ENCODE results near the gene CHD9.
"Not testable (repeated sequence)": the region's sequence is repeated elsewhere in the genome, so short reads cannot be mapped to it uniquely, and the experiment has no call there.

The CHD9 gene

DNA sequence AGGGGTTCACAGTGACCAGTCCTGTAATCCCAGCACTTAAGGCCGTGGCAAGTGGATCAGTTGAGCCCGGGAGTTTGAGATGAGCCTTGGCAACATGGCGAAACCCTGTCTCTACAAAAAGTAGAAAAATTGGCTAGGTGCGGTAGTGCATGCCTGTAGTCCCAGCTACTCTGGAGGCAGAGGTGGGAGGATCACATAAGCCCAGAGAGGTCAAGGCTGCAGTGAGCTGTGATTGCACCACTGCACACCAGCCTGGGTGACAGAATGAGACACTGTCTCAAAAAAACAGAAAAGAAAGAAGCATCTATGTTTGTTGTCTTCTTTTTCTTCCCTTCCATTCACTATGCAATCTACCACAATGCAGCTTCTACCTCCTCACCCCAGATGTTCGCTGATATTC is 227.5 kb downstream of the CHD9 start:
- no peak for DNase-seq (ENCODE audit: low read depth)

DNA sequence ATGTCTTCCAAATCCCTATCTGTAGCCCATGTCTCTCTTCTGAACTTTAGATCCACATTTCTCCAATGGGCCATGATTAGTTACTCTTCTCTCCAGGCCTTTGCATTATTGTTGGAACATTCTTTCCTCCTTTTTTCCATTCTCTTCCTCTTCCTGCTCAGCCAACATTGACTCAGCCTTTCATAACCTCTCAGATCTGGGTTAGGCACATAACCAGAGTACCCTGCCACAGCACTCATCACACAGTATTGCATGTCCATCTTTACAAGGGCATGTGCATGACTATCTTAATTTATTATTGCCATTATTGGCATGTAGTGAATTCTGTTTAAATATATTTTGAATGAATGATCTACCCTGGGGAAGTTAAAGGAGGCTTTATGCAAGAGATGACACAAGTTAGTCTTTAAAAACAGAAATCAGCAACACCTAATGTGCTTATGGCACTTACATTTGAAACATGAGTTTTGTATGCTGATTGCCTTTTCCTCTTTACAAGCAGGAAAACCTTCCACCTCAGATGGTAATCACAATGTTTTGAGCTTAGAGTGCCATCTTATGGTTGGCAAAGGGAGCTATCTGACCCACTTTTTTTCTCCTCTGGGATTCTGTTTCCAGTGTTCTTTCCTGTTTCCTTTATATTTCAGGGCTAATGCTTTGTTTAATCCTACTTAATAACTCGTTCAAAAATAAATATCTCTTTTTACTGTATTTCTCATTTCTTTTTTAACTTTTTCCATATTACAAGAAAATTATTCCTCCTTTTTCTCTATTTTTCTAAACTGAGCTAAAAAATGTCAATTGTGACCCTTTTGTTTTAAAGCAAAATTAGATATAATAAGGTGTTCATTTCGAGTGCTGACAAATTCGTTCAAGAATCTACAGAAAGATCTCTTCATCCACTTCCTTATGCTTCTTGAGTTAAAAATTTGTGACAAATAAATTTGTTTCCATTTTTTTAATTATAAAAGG is 228.5 kb downstream of the CHD9 start:
- DNase-seq (ENCODE audit: low read depth) = no peak

DNA sequence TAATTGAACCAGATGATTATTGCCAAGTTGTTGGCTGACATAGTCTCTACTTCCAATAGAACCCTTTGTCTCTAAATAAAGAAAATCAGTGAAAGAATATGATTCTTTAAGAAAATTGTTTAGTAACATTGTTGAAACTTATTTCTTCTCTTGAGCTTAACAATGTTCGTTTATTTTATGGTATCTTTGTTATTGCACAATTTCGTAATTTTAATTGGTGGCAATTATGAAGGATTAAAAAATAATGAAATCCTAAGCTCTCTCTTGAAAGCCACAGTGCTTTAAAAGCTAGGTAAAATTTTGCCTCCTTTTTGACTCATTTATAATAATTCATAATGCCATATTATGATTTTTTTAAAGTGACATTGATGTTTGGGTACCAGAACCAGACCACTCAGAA is 230.4 kb downstream of the CHD9 start:
- no peak for DNase-seq (ENCODE audit: low read depth)

DNA sequence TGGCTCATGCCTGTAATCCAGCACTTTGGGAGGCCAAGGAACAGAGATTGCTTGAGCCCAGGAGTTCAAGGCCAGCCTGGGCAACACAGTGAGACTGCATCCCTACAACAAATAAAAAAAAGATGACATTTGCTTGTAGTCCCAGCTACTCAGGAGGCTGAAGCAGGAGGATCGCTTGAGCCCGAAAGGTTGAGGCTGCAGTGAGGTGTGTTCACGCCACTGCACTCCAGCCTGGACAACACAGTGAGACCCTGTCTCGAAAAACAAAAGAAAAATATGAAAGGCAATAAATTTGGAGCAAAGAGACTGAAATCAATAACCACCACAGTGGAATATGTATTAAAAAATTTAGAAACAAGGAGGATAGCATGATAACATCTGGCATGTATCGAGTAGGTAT is 235.7 kb downstream of the CHD9 start:
- no peak for DNase-seq (ENCODE audit: low read depth)

DNA sequence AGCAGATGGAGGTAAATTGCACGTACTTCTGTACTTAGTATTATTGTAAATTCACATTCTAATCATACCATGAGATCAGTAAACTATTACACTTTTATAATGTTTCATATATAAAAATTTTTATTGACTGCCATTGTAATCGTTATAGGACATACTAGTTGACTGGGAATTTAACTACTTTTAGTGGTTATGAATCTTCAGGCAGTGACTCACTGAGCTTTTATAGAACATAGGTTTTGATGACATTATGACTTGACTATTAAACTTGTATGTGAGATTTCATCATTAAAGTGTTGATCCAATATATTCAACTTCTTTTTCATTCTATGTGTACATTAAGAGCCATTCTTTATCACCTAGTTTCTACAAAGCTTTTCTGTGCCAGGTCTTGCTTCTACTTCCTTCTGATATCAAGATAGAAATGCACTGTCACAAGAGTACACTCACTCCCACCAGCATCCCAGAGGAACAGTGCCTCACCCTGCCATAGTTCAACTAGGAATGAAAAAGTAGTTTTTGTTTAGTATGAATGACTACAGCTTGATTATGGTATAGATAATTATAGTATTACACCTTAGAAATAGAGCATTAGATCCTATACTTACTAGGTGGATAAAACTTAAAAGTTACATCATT is 237.1 kb downstream of the CHD9 start:
- DNase-seq (ENCODE audit: low read depth) = no peak

DNA sequence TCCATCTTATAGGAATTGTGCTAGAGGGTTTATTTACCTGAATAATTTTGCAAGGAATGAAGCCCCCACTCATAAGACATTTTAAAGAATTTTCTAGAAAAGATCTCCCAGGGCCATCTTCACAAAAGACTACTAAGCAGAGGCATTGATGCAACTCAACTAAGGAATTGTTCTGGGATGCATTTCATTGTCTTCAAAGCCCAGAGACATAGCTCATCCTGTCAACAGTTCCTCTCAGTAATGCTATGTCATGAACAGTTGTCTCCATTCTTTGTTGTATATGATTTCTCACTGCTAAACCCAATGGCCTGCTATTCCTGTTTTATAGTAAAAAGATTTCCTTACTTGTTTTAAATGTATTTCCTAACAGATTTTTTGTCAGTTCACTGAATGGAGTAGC is 242.7 kb downstream of the CHD9 start:
- DNase-seq (ENCODE audit: low read depth) = no peak

DNA sequence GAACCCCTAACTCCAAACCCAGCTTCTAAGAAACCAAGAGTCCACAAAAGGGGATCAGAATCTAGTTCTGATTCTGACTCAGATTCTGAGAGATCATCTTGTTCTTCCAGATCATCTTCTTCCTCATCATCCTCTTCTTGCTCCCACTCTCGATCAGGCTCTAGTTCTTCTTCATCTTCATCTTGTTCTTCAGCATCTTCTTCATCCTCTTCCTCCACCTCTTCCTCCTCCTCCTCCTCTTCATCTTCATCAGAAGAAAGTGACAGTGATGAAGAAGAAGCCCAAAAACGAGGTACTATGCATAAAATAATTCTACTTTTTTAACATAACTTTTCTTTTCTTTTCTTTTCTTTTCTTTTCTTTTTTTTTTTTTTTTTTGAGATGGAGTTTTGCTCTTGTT is 249.5 kb downstream of the CHD9 start:
- no peak for DNase-seq (ENCODE audit: low read depth)

DNA sequence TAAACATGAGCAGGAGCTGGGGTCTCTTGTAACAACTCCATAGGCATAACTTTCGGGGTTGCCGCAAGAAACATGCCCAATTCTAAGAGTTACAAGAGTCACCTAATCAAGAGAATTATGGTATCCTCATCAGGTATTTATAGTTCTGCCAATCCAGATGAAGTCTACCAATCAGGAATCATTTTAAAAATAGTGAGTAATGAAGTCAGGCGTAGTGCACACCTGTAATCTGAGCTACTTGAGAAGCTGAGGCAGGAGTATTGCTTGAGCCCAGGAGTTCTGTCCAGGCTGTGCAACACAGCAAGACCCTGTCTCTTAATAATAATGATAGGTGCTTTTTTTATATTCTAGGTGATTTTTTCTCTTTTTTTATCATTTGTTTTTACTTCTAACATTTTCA is 251.0 kb downstream of the CHD9 start:
- no peak for DNase-seq (ENCODE audit: low read depth)

DNA sequence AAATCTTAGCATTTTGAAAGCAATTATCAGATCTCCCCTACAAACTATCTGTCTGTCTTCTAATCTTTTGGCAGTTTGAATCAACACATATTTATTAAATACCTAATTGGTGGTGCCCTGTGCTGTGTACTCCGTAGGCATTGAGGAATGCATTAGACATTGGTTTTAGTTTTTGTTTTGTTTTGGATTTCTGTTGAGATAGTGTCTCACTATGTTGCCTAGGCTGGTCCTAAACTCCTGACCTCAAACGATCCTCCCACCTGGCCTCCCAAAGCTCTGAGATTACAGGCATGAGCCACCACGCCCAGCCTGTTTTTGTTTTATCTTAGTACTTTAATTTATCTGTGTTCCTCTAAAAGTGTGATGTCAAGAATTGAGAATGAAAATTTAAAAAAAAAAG is 254.7 kb downstream of the CHD9 start:
- DNase-seq (ENCODE audit: low read depth) = no peak

DNA sequence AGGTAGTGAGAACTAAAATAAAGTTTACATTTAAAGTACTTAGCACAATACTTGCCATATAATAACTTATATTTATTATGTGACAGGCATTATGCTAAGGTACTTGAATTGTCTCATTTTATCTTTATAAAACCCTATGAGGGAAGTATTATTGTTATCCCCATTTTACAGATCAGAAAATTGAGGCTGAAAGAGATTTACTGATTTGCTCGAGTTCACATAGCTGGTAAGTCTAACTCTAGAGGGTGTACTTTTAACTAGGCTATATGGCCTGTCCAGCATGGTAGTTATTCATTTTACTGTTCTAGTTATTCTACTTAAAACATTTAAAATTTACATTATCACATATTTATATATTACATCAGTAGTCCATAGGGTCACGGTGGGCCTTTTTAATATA is 266.2 kb downstream of the CHD9 start:
- DNase-seq (ENCODE audit: low read depth) = no peak

DNA sequence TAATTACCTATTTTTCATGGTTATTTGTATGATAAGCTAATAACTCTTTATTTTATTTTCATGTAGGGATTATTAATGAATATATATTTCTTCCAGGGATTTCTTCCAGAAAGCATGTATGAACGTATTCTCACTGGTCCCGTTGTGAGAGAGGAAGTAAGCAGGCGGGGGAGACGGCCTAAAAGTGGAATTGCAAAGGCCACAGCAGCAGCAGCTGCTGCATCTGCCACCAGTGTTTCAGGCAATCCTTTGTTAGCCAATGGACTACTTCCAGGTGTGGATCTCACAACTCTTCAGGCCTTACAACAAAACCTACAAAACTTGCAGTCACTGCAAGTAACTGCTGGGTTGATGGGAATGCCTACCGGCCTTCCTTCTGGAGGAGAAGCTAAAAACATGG is 269.1 kb downstream of the CHD9 start:
- no peak for DNase-seq (ENCODE audit: low read depth)

DNA sequence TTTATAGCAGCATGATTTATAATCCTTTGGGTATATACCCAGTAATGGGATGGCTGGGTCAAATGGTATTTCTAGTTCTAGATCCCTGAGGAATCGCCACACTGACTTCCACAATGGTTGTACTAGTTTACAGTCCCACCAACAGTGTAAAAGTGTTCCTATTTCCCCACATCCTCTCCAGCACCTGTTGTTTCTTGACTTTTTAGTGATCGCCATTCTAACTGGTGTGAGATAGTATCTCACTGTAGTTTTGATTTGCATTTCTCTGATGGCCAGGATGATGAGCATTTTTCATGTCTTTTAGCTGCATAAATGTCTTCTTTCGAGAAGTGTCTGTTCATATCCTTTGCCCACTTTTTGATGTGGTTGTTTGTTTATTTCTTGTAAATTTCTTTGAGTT is 276.2 kb downstream of the CHD9 start:
- DNase-seq (ENCODE audit: low read depth) = not testable (repeated sequence)

DNA sequence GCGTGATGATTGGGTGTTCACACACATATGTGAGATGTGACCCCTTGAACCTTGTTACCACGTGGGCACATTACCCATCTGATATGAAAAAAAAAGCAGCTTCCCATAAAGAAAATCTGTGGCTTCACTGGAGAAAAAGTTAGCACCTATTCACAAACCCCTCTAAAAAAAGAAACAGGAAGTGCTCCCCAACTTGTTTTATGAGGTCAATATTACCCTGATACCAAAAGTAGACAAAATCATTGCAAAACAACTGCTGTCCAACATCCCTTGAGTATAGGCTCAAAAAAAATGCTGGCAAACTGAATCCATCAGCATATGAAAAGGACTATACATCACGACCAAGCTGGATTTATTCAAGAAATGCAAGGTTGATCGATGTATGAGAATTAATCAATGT is 279.8 kb downstream of the CHD9 start:
- no peak for DNase-seq (ENCODE audit: low read depth)

DNA sequence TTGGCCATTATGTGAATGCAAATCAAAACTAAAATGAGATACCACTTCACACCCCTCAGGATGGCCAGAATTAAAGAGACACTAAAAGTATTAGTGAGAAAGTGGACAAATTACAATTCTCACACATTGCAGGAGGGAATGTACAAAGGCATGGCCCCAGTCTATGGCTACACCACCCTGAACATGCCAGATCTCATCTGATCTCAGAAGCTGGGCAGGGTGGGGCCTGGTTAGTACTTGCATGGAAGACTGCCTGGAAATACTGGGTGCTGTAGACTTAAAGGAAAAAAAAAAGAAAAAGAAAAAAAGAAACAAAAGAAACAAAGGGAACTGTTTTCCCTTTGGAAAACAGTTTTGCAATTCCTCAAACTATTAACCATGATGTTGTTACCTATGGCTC is 282.5 kb downstream of the CHD9 start:
- no peak for DNase-seq (ENCODE audit: low read depth)

DNA sequence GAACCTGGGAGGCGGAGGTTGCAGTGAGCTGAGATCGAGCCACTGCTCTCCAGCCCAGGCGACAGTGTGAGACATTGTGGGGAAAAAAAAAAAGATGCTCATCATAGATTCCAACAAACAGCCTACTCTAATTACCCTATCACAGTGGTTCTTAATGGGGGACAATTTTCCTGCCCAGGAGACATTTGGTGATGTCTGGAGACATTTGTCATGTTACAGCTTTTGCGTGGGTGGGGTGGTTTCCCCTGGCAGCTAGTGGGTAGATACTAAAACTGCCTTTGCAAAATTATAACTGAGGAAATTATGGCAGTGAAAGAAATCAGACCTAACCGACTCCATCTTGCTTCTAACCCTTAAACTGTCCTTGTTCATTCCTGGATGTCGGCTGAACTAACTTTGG is 287.0 kb downstream of the CHD9 start:
- no peak for DNase-seq (ENCODE audit: low read depth)

DNA sequence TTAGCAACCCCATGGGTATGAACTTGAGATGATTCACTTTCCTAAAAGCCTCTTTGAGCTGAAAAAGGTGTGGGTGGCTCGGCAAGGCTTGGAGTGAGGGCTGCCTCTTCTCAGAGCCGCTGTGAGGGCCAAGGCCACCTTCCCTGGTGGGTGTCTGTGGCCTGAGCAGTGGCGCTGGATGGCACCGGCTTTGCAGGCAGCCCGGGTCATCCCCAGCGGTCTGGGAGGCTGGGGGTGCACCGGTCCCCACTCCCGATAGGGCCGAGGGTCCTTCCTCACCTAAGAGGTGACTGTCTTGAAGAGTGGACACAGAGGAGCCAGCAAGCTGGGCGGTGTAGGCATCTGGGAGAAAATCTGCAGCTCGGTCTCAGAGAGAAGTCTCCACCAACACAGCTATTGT is 300.3 kb downstream of the CHD9 start:
- no peak for DNase-seq (ENCODE audit: low read depth)

DNA sequence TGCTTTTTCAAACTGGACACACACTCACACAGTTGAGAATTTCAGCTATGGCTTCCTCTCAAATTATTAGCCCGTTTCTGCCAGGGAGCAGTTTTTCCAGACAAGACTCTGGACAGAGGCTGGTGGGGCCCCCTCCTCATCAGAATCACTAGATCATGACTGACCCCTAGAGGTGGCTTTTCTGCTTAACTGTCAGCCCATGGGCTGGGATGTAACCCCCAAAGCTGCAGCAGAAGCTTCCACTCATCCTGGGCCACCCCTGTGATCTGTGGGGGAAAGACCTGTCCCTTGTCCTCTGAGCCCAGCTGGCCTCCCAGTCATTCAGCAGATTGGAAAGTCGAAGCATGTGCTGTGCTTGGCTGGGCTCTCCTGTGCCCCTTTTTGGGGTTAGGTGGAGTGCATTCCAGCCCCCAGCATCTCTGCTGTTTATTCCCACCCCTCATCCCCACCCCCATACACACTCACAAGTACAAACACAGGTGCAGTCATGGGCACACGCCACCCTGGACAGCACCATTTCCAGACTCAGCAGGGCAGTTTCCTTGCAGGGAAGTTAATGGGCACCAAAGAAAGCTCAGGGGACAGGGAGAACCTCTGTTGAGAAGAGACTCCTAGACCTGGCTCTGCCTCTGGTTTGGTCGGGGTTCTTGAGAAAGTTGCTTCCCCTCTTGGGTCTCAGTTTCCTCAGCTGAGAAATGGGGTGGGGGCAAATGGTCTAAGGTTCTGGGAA is 301.9 kb downstream of the CHD9 start:
- DNase-seq (ENCODE audit: low read depth) = no peak

DNA sequence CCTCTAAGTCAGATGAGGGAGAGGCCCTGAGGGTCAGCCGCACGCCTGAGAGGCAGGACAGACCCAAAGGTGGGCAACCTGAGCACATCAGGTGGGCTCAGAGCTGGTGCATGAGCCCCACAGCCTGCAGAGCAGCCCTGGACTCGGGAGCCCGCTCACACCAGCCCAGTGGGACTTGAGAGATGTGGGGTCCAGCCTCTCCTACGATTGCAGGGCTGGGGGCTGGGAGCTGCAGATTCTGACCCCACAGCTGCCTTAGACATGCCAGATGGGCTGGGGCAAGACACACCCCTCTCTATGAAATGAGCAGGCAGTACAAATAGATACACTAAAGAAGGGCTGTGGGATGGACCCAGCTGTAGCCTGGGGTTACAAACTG is 302.4 kb downstream of the CHD9 start:
- no peak for DNase-seq (ENCODE audit: low read depth)

DNA sequence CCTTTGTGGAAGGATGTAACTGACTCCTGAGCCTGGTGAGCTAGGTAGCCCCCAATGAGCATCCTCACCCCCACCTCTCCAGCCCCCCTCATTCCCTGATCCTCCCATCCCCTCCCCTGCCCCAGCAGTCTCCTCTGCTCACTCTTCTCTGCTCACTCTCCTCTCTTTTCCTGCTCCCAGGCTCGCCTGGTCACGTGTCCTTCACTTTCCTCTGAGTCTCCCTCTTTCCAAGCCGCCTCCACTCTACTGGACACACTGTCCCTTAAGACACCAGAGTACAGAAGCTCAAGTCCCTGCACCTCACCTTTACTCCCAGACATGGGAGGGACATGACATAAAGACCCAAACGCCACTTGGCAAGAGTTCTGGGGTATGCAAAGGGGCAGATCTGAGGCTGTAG is 303.2 kb downstream of the CHD9 start:
- no peak for DNase-seq (ENCODE audit: low read depth)

DNA sequence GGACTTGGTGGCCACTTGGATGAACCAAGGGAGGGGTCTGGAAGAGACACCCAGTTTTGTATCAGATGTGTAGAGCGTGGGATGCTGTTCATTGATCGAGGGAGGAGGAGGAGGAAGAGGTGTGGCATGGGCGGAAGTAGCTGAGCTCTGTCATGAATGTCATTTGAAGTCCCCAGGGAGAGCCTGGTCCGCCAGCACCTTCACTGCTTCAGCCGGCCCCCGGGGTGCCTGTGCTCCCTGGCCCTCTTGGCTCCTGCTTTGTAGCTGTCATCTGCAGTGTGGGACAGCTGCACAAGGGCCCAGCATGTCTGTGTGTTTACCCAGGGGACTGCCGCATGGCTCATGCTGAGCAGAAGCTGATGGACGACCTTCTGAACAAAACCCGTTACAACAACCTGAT is 304.1 kb downstream of the CHD9 start:
- DNase-seq (ENCODE audit: low read depth) = no peak

DNA sequence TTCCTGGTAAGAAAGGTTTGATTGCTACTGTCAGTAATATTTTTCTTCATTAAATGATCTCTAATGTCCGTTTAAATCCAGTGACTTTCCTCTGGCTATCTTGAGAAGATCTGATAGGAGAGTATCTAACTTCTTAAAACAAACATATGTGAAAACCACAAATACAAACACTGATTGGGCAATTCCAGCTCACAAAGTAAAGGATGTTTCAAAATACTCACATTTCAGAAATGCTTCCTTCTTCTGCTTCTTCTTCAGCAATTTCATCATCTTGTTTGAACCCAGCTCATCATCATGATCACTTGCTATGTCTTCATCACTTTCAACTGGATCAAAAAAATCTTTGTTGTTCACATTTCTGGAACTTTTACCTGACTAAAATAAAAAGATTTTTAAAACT is 315.1 kb downstream of the CHD9 start:
- DNase-seq (ENCODE audit: low read depth) = no peak

DNA sequence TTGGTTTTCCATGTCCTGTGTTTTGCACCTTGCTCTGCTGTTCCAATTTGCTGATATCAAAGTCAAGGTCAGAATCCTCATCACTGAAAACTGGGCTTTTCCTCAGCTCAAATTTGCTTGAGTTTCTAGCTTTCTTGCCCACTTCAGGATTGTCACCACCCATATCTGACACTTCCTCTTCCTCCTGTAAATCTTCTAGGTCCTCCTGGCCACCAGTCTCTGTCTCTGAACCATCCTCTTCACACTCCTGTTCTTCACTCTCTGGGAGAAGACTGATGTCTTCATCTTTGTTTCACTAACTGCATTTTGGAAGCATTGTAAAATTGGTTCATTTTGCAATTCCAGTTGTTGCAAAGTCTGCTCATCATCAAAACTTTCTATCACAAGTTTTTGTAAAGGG is 316.0 kb downstream of the CHD9 start:
- DNase-seq (ENCODE audit: low read depth) = no peak
